ENCODE data around the gene OOSP3.

Gene OOSP3

GRCh38 chr11:59859673-59860072 is 18.9 kb upstream of the OOSP3 start:
- no peak for TF ChIP-seq CTCF (IDR thresholded peaks at IDR 0.05; ENCODE audit: control extremely low read depth, extremely low read depth, low read depth, missing control alignments)
- ChIA-PET CTCF (interaction anchor here (1.1 kb wide), 1 partner anchor 392 kb away, joined by 3 read pairs; no protein-coding TSS in a partner anchor), POLR2A (no interaction called here)
- no peak for DNase-seq (ENCODE audit: extremely low spot score)

- POLR2A ChIA-PET: no interaction called here
Measured at GRCh38 chr11:59862252-59862651, 16.3 kb upstream of the OOSP3 start.

GRCh38 chr11:59865031-59865430 is 13.6 kb upstream of the OOSP3 start:
- no peak for DNase-seq (ENCODE audit: extremely low spot score)

More at GRCh38 chr11:59862252-59862651, 16.3 kb upstream of the OOSP3 start:
- TF ChIP-seq CTCF (IDR thresholded peaks at IDR 0.05; ENCODE audit: control extremely low read depth, extremely low read depth, low read depth, missing control alignments): no peak
- DNase-seq (ENCODE audit: extremely low spot score): no peak
- CTCF ChIA-PET: interaction anchor here (1.2 kb wide), 1 partner anchor 10 kb away, joined by 3 read pairs; no protein-coding TSS in a partner anchor

GRCh38 chr11:59866397-59866796 is 12.2 kb upstream of the OOSP3 start, which contains the start of gene TCN1:
TSS of gene TCN1 (minus strand) at chr11:59866487. CDS start at chr11:59866470, 17 bp downstream.
- ChIA-PET CTCF (no interaction called here), POLR2A (no interaction called here)
- no peak for TF ChIP-seq CTCF (IDR thresholded peaks at IDR 0.05; ENCODE audit: control extremely low read depth, extremely low read depth, low read depth, missing control alignments)
- no peak for DNase-seq (ENCODE audit: extremely low spot score)

More at GRCh38 chr11:59865031-59865430, 13.6 kb upstream of the OOSP3 start:
- ChIA-PET CTCF (interaction anchor here (0.9 to 1.4 kb wide), 3 partner anchors 10 to 59 kb away, joined by 3 to 4 read pairs (median 4); no protein-coding TSS in a partner anchor), POLR2A (no interaction called here)
- TF ChIP-seq CTCF (IDR thresholded peaks at IDR 0.05; ENCODE audit: control extremely low read depth, extremely low read depth, low read depth, missing control alignments): no peak

GRCh38 chr11:59866836-59867235 is 11.7 kb upstream of the OOSP3 start:
- TF ChIP-seq CTCF (IDR thresholded peaks at IDR 0.05; ENCODE audit: control extremely low read depth, extremely low read depth, low read depth, missing control alignments): no peak
- CTCF ChIA-PET: no interaction called here
- POLR2A ChIA-PET: no interaction called here
- DNase-seq (ENCODE audit: extremely low spot score): no peak

GRCh38 chr11:59867946-59868345 is 10.6 kb upstream of the OOSP3 start:
- no peak for DNase-seq (ENCODE audit: extremely low spot score)
- POLR2A ChIA-PET: no interaction called here
- no peak for TF ChIP-seq CTCF (IDR thresholded peaks at IDR 0.05; ENCODE audit: control extremely low read depth, extremely low read depth, low read depth, missing control alignments)
- CTCF ChIA-PET: no interaction called here
